BLaER1 (cell line): Measurements from ENCODE around the gene S100A11.
A peak's percentile ranks its signal among the peaks of the same experiment; 100 is the strongest.

Source experiments
- H3K27ac ChIP-seq: shearing (Covaris generic); formaldehyde crosslinking; 2 replicates; pipeline ENCODE4 v1.8.1; 2022
- H3K27me3 ChIP-seq: shearing (Covaris generic); formaldehyde crosslinking; 2 replicates; pipeline ENCODE4 v1.8.1; 2022
- H3K36me3 ChIP-seq: shearing (Covaris generic); formaldehyde crosslinking; 2 replicates; pipeline ENCODE4 v1.8.1; 2022
- H3K4me1 ChIP-seq: shearing (Covaris generic); formaldehyde crosslinking; 2 replicates; pipeline ENCODE4 v1.8.1; 2022
- H3K4me2 ChIP-seq: shearing (Covaris generic); formaldehyde crosslinking; 2 replicates; pipeline ENCODE4 v1.8.1; 2022
- H3K4me3 ChIP-seq: shearing (Covaris generic); formaldehyde crosslinking; 2 replicates; pipeline ENCODE4 v1.8.1; 2022
- H3K9ac ChIP-seq: shearing (Covaris generic); formaldehyde crosslinking; 2 replicates; pipeline ENCODE4 v1.8.1; 2022
- H3K9me3 ChIP-seq: shearing (Covaris generic); formaldehyde crosslinking; 2 replicates; pipeline ENCODE4 v1.8.1; 2022
- H4K20me1 ChIP-seq: shearing (Covaris generic); formaldehyde crosslinking; 2 replicates; pipeline ENCODE4 v1.8.1; 2022
- Cebpa-rat ChIP-seq: shearing (Covaris generic); IDR thresholded peaks from 2 replicates; pipeline ENCODE4 v1.8.1; 2022

S100A11 gene

GRCh38 chr1:151994956-151995355 lies 41.8 kb downstream of the S100A11 start:
- peaks cover 9% of the 10 kb centered on the region for H4K20me1 ChIP-seq
- H3K9ac ChIP-seq, result no peak overlapping the region
- TF ChIP-seq Cebpa-rat, result no peak
- H3K36me3 ChIP-seq, result no peaks in the 10 kb centered on the region
- no peak overlapping the region for H3K4me2 ChIP-seq
- H3K4me1 ChIP-seq, result peaks cover 38% of the 10 kb centered on the region
- no peak overlapping the region for H3K4me3 ChIP-seq
- no peaks in the 10 kb centered on the region for H3K27me3 ChIP-seq
- H3K9me3 ChIP-seq, result peaks cover 12% of the 10 kb centered on the region
- H3K27ac ChIP-seq, result no peak overlapping the region

DNA sequence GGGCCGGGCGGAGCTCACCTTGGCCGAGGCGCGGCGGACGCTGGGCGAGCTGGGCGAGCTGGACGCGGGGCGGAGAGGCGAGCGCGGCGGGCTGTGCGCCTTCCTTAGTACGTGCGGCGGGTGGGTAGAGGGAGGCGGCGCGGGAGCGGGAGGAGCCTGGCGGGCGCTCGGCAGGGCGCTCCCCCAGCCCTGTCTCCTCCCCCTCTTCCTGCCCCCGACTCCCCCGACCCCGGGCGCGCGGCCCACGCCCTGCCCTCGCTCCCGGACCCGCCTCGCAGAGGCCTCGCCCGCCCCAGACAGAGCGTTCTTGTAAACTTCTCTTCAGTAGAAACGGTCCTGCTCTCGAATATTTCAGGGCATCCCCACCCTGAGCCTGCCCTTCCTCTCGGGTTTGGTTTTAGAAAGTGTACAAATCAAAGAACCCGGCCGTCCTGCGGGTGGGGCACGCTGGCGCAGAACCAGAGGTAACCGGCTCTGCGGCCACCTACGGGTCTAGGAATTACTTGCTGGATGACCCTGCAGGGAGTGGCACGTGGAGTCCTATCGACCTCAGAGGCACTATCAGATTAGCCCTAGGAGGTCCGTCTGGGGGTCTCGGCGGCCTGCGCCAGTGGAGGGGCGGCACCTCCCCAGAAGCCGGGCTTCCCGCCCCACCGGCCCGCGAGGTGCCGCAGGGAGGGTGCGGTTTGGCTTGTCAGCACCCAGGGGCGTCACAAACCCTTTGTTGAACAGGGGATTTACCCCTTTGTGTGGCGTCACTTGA lies 42.9 kb downstream of the S100A11 start, which contains the start of gene S100A10:
Gene S100A10, minus strand, starts transcription at position 126 of the 763 bp plus-strand sequence. CDS start 7,629 bp downstream, outside the sequence.
- Histone ChIP-seq H3K27me3 (no peaks in the 10 kb centered on the region), H3K36me3 (no peaks in the 10 kb centered on the region), H3K27ac (peak within 1 kb of the TSS; percentile 28; the same call in 1 of the 2 replicates), H3K9ac (peak within 1 kb of the TSS; percentile 73), H3K4me2 (peak within 1 kb of the TSS; percentile 80), H4K20me1 (peaks cover 9% of the 10 kb centered on the region), H3K4me1 (peaks cover 48% of the 10 kb centered on the region), H3K4me3 (peak within 1 kb of the TSS; percentile 73), H3K9me3 (peaks cover 12% of the 10 kb centered on the region)
- TF ChIP-seq Cebpa-rat, result no peak

DNA sequence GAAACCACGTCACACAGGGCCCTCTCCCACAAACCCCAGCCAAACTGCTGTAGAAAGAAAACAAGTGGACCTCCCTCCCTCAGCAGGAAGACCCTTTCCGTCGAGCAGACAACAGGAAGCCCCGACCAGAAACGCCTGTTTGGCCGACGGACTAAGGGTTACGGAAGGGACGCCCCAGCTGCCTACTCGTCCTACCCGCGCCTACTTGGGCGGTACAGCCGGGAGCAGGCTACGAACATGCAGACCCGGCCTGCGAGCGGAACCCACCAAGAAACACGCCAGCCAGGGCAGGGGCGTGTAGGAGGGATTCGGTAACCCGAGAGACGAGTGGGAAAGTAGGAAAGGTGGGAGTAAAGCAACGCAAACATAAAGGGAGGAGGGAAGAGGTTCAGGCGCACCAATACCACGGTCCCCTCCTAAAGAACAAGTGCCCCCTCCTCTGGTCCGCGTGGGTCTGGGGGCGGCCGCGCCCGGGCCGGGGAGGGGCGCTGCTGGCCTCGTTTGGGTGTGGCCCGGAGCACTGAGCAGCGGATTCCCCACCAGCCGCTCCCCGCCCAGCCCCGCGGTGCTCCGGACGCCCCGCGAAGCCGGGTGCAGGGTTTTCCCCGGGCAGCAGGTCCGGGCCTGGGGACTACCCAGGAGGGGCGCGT lies 43.6 kb downstream of the S100A11 start:
- Histone ChIP-seq H3K36me3 (no peaks in the 10 kb centered on the region), H3K4me2 (peak overlapping the region; percentile 80), H3K27me3 (no peaks in the 10 kb centered on the region), H3K9ac (peak overlapping the region; percentile 73), H3K4me1 (peaks cover 53% of the 10 kb centered on the region), H3K9me3 (peaks cover 12% of the 10 kb centered on the region), H3K27ac (peak overlapping the region; percentile 28; the same call in 1 of the 2 replicates), H3K4me3 (peak overlapping the region; percentile 73), H4K20me1 (peaks cover 9% of the 10 kb centered on the region)
- TF ChIP-seq Cebpa-rat, result no peak

DNA sequence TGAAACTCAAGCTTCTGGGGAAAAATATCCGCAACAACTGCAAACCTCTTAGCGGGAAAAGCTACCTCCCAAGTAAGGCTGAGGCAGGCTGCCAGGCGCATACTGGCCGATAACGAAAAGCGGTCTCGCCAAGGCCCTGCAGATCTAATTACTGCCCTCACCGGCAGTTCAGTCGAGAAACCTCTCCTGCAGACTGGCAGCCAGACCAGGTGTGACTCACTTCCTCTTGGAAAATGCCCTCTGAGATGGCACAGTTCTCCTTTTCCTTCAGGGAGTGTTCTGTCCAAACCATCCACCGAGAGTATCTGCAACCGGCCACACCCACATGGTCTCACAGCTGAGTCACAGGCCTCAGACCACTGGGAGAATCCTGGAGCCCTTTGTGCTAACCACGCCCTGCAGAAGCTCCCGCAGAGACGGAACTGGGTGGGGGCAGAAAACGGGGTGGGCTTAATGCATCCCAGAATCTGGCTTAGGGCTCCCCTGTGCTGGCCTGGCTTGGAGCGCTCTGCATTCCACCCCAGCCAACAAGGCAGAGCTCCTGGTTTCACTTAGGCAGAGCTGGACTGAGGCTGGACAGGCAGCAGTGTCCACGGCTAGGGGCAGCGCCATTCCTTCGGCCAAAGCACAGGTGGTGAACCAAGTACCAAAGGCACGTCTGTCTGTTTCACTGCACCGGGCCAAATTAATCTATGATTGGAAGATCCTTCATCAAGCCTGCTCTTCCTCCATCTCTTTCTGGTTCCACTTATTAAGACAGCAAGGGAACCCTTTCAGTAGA lies 44.3 kb downstream of the S100A11 start:
- TF ChIP-seq Cebpa-rat, result no peak
- no peak overlapping the region for H3K27ac ChIP-seq
- H3K4me3 ChIP-seq, result peak overlapping the region; percentile 73
- H3K9me3 ChIP-seq, result peaks cover 12% of the 10 kb centered on the region
- H3K4me1 ChIP-seq, result peaks cover 53% of the 10 kb centered on the region
- H4K20me1 ChIP-seq, result peaks cover 9% of the 10 kb centered on the region
- peak overlapping the region; percentile 80 for H3K4me2 ChIP-seq
- no peaks in the 10 kb centered on the region for H3K27me3 ChIP-seq
- H3K36me3 ChIP-seq, result no peaks in the 10 kb centered on the region
- peak overlapping the region; percentile 73 for H3K9ac ChIP-seq

- Histone ChIP-seq H3K27ac (no peak overlapping the region), H3K4me1 (peaks cover 53% of the 10 kb centered on the region), H4K20me1 (peaks cover 9% of the 10 kb centered on the region), H3K27me3 (no peaks in the 10 kb centered on the region), H3K4me2 (peak overlapping the region; percentile 80), H3K9ac (no peak overlapping the region), H3K9me3 (peaks cover 12% of the 10 kb centered on the region), H3K36me3 (no peaks in the 10 kb centered on the region), H3K4me3 (peak overlapping the region; percentile 73; the same call in 1 of the 2 replicates)
- no peak for TF ChIP-seq Cebpa-rat
Measured at GRCh38 chr1:151991663-151992302, 45.0 kb downstream of the S100A11 start.

DNA sequence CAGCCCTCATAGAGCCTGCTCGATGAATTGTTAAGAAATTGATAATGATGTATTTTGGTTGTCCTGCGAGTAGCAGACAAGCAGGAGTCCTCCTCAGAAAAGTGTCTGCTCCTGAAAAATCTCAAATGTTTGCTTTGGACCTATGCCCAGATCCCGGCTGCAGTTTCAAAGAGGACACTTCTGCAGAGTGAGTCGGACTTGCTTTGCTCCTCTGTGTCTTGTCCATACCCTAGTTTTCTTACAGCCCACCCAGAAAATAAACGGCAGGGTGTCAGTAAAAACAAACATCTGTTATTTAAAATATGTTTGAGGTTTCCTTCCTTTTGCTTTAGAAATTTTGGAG lies 46.0 kb downstream of the S100A11 start:
- no peak overlapping the region for H3K4me3 ChIP-seq
- peaks cover 12% of the 10 kb centered on the region for H3K9me3 ChIP-seq
- TF ChIP-seq Cebpa-rat, result no peak
- H3K4me1 ChIP-seq, result peaks cover 56% of the 10 kb centered on the region
- H3K4me2 ChIP-seq, result no peak overlapping the region
- no peak overlapping the region for H3K27ac ChIP-seq
- no peaks in the 10 kb centered on the region for H3K27me3 ChIP-seq
- no peaks in the 10 kb centered on the region for H3K36me3 ChIP-seq
- H4K20me1 ChIP-seq, result peaks cover 9% of the 10 kb centered on the region
- no peak overlapping the region for H3K9ac ChIP-seq

- no peaks in the 10 kb centered on the region for H3K36me3 ChIP-seq
- H3K4me2 ChIP-seq, result peak overlapping the region; percentile 30
- no peaks in the 10 kb centered on the region for H3K27me3 ChIP-seq
- TF ChIP-seq Cebpa-rat, result no peak
- peaks cover 12% of the 10 kb centered on the region for H3K9me3 ChIP-seq
- H3K9ac ChIP-seq, result no peak overlapping the region
- H3K27ac ChIP-seq, result no peak overlapping the region
- H4K20me1 ChIP-seq, result peaks cover 9% of the 10 kb centered on the region
- H3K4me3 ChIP-seq, result no peak overlapping the region
- peaks cover 62% of the 10 kb centered on the region for H3K4me1 ChIP-seq
Measured at GRCh38 chr1:151990058-151990855, 46.5 kb downstream of the S100A11 start.

GRCh38 chr1:151989211-151989862 lies 47.5 kb downstream of the S100A11 start:
- peaks cover 12% of the 10 kb centered on the region for H3K9me3 ChIP-seq
- peaks cover 68% of the 10 kb centered on the region for H3K4me1 ChIP-seq
- H3K4me2 ChIP-seq, result peak overlapping the region; percentile 30
- H3K36me3 ChIP-seq, result no peaks in the 10 kb centered on the region
- H3K27ac ChIP-seq, result no peak overlapping the region
- no peak for TF ChIP-seq Cebpa-rat
- H4K20me1 ChIP-seq, result peaks cover 9% of the 10 kb centered on the region
- H3K4me3 ChIP-seq, result no peak overlapping the region
- no peak overlapping the region for H3K9ac ChIP-seq
- H3K27me3 ChIP-seq, result no peaks in the 10 kb centered on the region
